HEK293 (cell line): Measurements from ENCODE around the gene GBX2.

Experiments used
- CTCF ChIA-PET: fragments of 350-600 bp; formaldehyde crosslinking; extraction: SDS; loops from one replicate; lab custom pipeline; 2021; ENCODE audit warnings: antibody characterized with exemption; lab: Yijun Ruan, JAX
- POLR2A ChIA-PET: fragments of 300-600 bp; formaldehyde crosslinking; extraction: SDS; loops from one replicate; lab custom pipeline; 2020; ENCODE audit warnings: antibody characterized with exemption, inconsistent platforms; lab: Yijun Ruan, JAX
- H3K27ac ChIP-seq: fragments of 200-500 bp; sonication (Bioruptor generic); 2 replicates; pipeline ENCODE4 v1.5.1; 2014; ENCODE audit warnings: low read depth, low read length, control low read depth, inconsistent platforms; ENCODE audit errors: extremely low read depth
- H3K36me3 ChIP-seq, 2 experiments: fragments of 200-500 bp in 1 of 2; sonication (Bioruptor generic) in 1 of 2; 1 replicate in 1 of 2; 2 replicates in 1 of 2; pipeline ENCODE4 v1.5.1; 2014 to 2017; ENCODE audit warnings: inconsistent platforms in 2 of 2, low read length in 2 of 2; ENCODE audit not compliant: control insufficient read depth in 2 of 2, insufficient read depth in 1 of 2
- H3K4me1 ChIP-seq: fragments of 200-500 bp; sonication (Bioruptor generic); 2 replicates; pipeline ENCODE4 v1.5.1; 2014; ENCODE audit warnings: mild to moderate bottlenecking, low read length, inconsistent platforms; ENCODE audit not compliant: control insufficient read depth, insufficient read depth
- H3K4me3 ChIP-seq: 2 replicates; pipeline ENCODE4 v1.5.1; 2011; ENCODE audit warnings: low read depth, mild to moderate bottlenecking, control low read depth, low read length, moderate library complexity
- H3K9me3 ChIP-seq: fragments of 200-500 bp; sonication (Bioruptor generic); 2 replicates; pipeline ENCODE4 v1.5.1; 2014; ENCODE audit warnings: low read depth, low read length, inconsistent platforms; ENCODE audit not compliant: control insufficient read depth, insufficient read depth
- CTCF ChIP-seq: fragments of 450-650 bp; formaldehyde crosslinking; IDR thresholded peaks from 2 replicates; pipeline ENCODE4 v1.5.1; 2016; ENCODE audit warnings: missing biosample characterization, missing genetic modification characterization
- KLF8 ChIP-seq: fragments of 450-650 bp; formaldehyde crosslinking; IDR thresholded peaks from 2 replicates; pipeline ENCODE4 v1.5.1; 2016; ENCODE audit warnings: missing biosample characterization, missing genetic modification characterization
- MYNN ChIP-seq: fragments of 450-650 bp; formaldehyde crosslinking; IDR thresholded peaks from 2 replicates; pipeline ENCODE4 v1.5.1; 2016; ENCODE audit warnings: missing biosample characterization, missing genetic modification characterization, borderline replicate concordance
- PRDM6 ChIP-seq: fragments of 450-650 bp; formaldehyde crosslinking; IDR thresholded peaks from 2 replicates; pipeline ENCODE4 v1.5.1; 2017; ENCODE audit warnings: missing biosample characterization, missing genetic modification characterization
- SP2 ChIP-seq: fragments of 450-650 bp; formaldehyde crosslinking; IDR thresholded peaks from 2 replicates; pipeline ENCODE4 v1.5.1; 2016; ENCODE audit warnings: missing biosample characterization, missing genetic modification characterization
- ZBTB49 ChIP-seq: fragments of 450-650 bp; formaldehyde crosslinking; IDR thresholded peaks from 2 replicates; pipeline ENCODE4 v1.5.1; 2016; ENCODE audit warnings: missing biosample characterization, missing genetic modification characterization, low read depth
- ZFP41 ChIP-seq: fragments of 450-650 bp; formaldehyde crosslinking; IDR thresholded peaks from 2 replicates; pipeline ENCODE4 v1.5.1; 2016; ENCODE audit warnings: missing biosample characterization, missing genetic modification characterization, borderline replicate concordance
- ZNF221 ChIP-seq: fragments of 450-650 bp; formaldehyde crosslinking; IDR thresholded peaks from 2 replicates; pipeline ENCODE4 v1.5.1; 2017; ENCODE audit warnings: missing biosample characterization, missing genetic modification characterization, borderline replicate concordance
- ZNF354C ChIP-seq: fragments of 450-650 bp; formaldehyde crosslinking; IDR thresholded peaks from 2 replicates; pipeline ENCODE4 v1.5.1; 2016; ENCODE audit warnings: missing biosample characterization, missing genetic modification characterization, low read depth, borderline replicate concordance
- ZNF362 ChIP-seq: fragments of 450-650 bp; formaldehyde crosslinking; IDR thresholded peaks from 2 replicates; pipeline ENCODE4 v1.5.1; 2016; ENCODE audit warnings: missing biosample characterization, missing genetic modification characterization
- ZNF404 ChIP-seq: fragments of 450-650 bp; formaldehyde crosslinking; IDR thresholded peaks from 2 replicates; pipeline ENCODE4 v1.5.1; 2017; ENCODE audit warnings: missing biosample characterization, missing genetic modification characterization
- ZNF513 ChIP-seq: fragments of 450-650 bp; IDR thresholded peaks from 2 replicates; pipeline ENCODE4 v1.5.1; 2018; ENCODE audit warnings: missing biosample characterization, missing genetic modification characterization
- ZNF621 ChIP-seq: fragments of 450-650 bp; formaldehyde crosslinking; IDR thresholded peaks from 2 replicates; pipeline ENCODE4 v1.5.1; 2017; ENCODE audit warnings: missing biosample characterization, missing genetic modification characterization
- ZNF654 ChIP-seq: fragments of 450-650 bp; formaldehyde crosslinking; IDR thresholded peaks from 2 replicates; pipeline ENCODE4 v1.5.1; 2016; ENCODE audit warnings: low read depth, missing biosample characterization, missing genetic modification characterization
- ZNF658 ChIP-seq: fragments of 450-650 bp; formaldehyde crosslinking; IDR thresholded peaks from 2 replicates; pipeline ENCODE4; 2016; ENCODE audit warnings: missing biosample characterization, missing genetic modification characterization
- ZNF707 ChIP-seq: fragments of 450-650 bp; formaldehyde crosslinking; IDR thresholded peaks from 2 replicates; pipeline ENCODE4 v1.5.1; 2016; ENCODE audit warnings: missing biosample characterization, missing genetic modification characterization
- ZSCAN4 ChIP-seq: fragments of 450-650 bp; formaldehyde crosslinking; IDR thresholded peaks from 2 replicates; pipeline ENCODE4 v1.5.1; 2017; ENCODE audit warnings: missing biosample characterization, missing genetic modification characterization

The GBX2 gene

GRCh38 chr2:236195726-236196125 lies 27.5 kb upstream of the GBX2 start:
- Histone ChIP-seq H3K36me3 (no peaks in the 10 kb centered on the region), H3K4me1 (no peaks in the 10 kb centered on the region), H3K27ac (no peak overlapping the region), H3K9me3 (no peaks in the 10 kb centered on the region), H3K4me3 (no peak overlapping the region)
- ChIA-PET CTCF (interaction anchor here (0.6 to 1.7 kb wide), 5 partner anchors 14 to 878 kb away, joined by 3 to 10 read pairs (median 3); no protein-coding TSS in a partner anchor), POLR2A (no interaction called here)
- TF ChIP-seq ZNF362 (tag by site-specific recombination) (no peak), ZNF404 (tag by site-specific recombination) (no peak), ZNF221 (tag by site-specific recombination) (no peak), ZNF354C (tag by site-specific recombination) (no peak), MYNN (tag by site-specific recombination) (no peak), ZSCAN4 (tag by site-specific recombination) (no peak), ZFP41 (tag by site-specific recombination) (no peak)

- H3K4me1 ChIP-seq: no peaks in the 10 kb centered on the region
- POLR2A ChIA-PET: no interaction called here
- TF ChIP-seq ZBTB49 (tag by site-specific recombination): no peak
- TF ChIP-seq CTCF: no peak
- TF ChIP-seq ZNF621 (tag by site-specific recombination): no peak
- no peak for TF ChIP-seq ZSCAN4 (tag by site-specific recombination)
- TF ChIP-seq KLF8 (tag by site-specific recombination): no peak
- no peak for TF ChIP-seq ZNF513
- TF ChIP-seq ZNF707: no peak
- no peak for TF ChIP-seq SP2 (tag by site-specific recombination)
- TF ChIP-seq PRDM6 (tag by site-specific recombination): no peak
- no peak for TF ChIP-seq ZNF658 (tag by site-specific recombination)
- TF ChIP-seq ZNF654 (tag by site-specific recombination): no peak
- no peak overlapping the region for H3K27ac ChIP-seq
- H3K4me3 ChIP-seq: no peak overlapping the region
- H3K36me3 ChIP-seq: no peaks in the 10 kb centered on the region
- CTCF ChIA-PET: interaction anchor here (1.7 kb wide), 1 partner anchor 13 kb away, joined by 10 read pairs; no protein-coding TSS in a partner anchor
- H3K9me3 ChIP-seq: no peaks in the 10 kb centered on the region
Observed at GRCh38 chr2:236194786-236195185, 26.6 kb upstream of the GBX2 start.
